Body of pancreas (tissue), 4 donors: ENCODE results near the gene MT1B. TPM values are rescaled to one million over a fixed set of nuclear protein-coding genes. Genes with fewer than 3 reads are reported as not detected.

Experiments used
- ATAC-seq: fragments of 150-250 bp; one replicate; pipeline ENCODE4 v1.9.1; 2016
- DNase-seq, 4 donors: peaks; one replicate each; pipeline ENCODE4 v3.0.0-alpha.2; 2019
- H3K27ac ChIP-seq, 4 donors: fragments of 200-600 bp; sonication (generic); 1 replicate in 3 of 4; 2 replicates in 1 of 4; pipeline versions ENCODE4 v1.5.1 to v1.6.1; 2016 to 2019; ENCODE audit warnings: mild to moderate bottlenecking in 1 of 4, mixed read lengths in 1 of 4, moderate library complexity in 1 of 4
- H3K27me3 ChIP-seq, 2 donors: fragments of 200-600 bp; sonication (generic); one replicate each; pipeline ENCODE4 v1.6.0; 2016; ENCODE audit warnings: mild to moderate bottlenecking in 1 of 2
- H3K36me3 ChIP-seq, 2 donors: fragments of 200-600 bp; sonication (generic); replicated peaks in 1 of 2; 2 replicates each; pipeline ENCODE4 v1.5.1; 2016; ENCODE audit warnings: low read depth in 2 of 2; ENCODE audit not compliant: insufficient read depth in 1 of 2
- H3K4me1 ChIP-seq: fragments of 200-600 bp; sonication (generic); one replicate; pipeline ENCODE4 v1.6.0; 2016
- H3K4me3 ChIP-seq, 2 donors: fragments of 200-600 bp; sonication (generic); 1 replicate in 1 of 2; 2 replicates in 1 of 2; pipeline ENCODE4 v1.5.1; 2016 to 2019
- H3K9me3 ChIP-seq, 3 donors: fragments of 200-600 bp; sonication (generic); 1 replicate in 2 of 3; 2 replicates in 1 of 3; pipeline ENCODE4 v1.5.1; 2016
- POLR2A ChIP-seq, 3 donors: fragments of 450-650 bp; IDR thresholded peaks; one replicate each; pipeline ENCODE4 v1.6.1; 2016; ENCODE audit warnings: antibody characterized with exemption in 3 of 3, mild to moderate bottlenecking in 2 of 3
- WGBS, 2 donors: methylation state at CpG; one replicate each; pipeline ENCODE4 v1.1.5; 2017; 5-methylcytosine and 5-hydroxymethylcytosine counted together
- intact Hi-C: fragments of 100-400 bp; cut with DNase I; formaldehyde crosslinking; loops from one replicate; pipeline ENCODE4 v1.15.1; 2023
- total RNA-seq, 2 donors: library from RNA; depleted of rRNA; stranded (reverse); fragments of >200 nt; gene quantifications; one replicate each; pipeline ENCODE4 v1.1.0, GENCODE V29; 2016
- TF ChIP-seq, protein P1 (sequence below), 7 experiments: fragments of 450-650 bp in 4 of 7; fragments of 200-600 bp in 3 of 7; sonication (generic) in 3 of 7; IDR thresholded peaks; one replicate each; pipeline ENCODE4 v1.5.1; 2016 to 2019; ENCODE audit warnings: antibody characterized with exemption in 7 of 7

MT1B gene
- total RNA-seq, 2 donors from 2014 or later = not detected

DNA sequence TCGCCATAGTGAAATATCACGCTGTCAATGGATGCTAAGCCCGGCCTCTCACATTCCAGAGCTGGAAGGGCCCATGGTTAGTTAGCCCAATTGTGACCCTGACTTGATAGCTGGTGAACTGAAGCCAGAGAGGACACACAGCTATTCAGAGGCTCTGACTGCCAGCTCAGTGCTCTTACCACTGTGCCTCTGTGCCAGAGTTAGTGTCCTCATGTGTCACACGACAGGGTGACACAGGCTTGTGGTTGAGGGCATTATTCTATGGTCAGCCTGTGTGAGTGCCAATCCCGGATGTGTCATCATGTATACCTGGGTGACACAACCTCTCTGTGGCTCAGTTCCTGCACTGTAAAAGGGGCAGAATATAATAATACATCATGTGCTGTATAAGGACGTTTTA is 28.1 kb downstream of the MT1B start:
- peak overlapping the region in 1 of 4 donors; percentile 41 for H3K27ac ChIP-seq
- H3K4me3 ChIP-seq = no peak overlapping the region
- ATAC-seq = no peak
- 77 to 85% methylated on average over 5 to 6 of the region's 6 CpGs for WGBS, 2 donors
- no peaks in the 10 kb centered on the region for H3K36me3 ChIP-seq
- DNase-seq = peak in 2 of 4 donors; percentile 5 to 8
- H3K4me1 ChIP-seq = peaks cover 61% of the 10 kb centered on the region
- H3K9me3 ChIP-seq = no peaks in the 10 kb centered on the region
- intact Hi-C loops = no loop called here
- no peaks in the 10 kb centered on the region for H3K27me3 ChIP-seq
- TF ChIP-seq, protein P1, sequence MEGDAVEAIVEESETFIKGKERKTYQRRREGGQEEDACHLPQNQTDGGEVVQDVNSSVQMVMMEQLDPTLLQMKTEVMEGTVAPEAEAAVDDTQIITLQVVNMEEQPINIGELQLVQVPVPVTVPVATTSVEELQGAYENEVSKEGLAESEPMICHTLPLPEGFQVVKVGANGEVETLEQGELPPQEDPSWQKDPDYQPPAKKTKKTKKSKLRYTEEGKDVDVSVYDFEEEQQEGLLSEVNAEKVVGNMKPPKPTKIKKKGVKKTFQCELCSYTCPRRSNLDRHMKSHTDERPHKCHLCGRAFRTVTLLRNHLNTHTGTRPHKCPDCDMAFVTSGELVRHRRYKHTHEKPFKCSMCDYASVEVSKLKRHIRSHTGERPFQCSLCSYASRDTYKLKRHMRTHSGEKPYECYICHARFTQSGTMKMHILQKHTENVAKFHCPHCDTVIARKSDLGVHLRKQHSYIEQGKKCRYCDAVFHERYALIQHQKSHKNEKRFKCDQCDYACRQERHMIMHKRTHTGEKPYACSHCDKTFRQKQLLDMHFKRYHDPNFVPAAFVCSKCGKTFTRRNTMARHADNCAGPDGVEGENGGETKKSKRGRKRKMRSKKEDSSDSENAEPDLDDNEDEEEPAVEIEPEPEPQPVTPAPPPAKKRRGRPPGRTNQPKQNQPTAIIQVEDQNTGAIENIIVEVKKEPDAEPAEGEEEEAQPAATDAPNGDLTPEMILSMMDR (IDR thresholded peaks at IDR 0.05) = no peak
- no peak for TF ChIP-seq POLR2A (IDR thresholded peaks at IDR 0.05)

DNA sequence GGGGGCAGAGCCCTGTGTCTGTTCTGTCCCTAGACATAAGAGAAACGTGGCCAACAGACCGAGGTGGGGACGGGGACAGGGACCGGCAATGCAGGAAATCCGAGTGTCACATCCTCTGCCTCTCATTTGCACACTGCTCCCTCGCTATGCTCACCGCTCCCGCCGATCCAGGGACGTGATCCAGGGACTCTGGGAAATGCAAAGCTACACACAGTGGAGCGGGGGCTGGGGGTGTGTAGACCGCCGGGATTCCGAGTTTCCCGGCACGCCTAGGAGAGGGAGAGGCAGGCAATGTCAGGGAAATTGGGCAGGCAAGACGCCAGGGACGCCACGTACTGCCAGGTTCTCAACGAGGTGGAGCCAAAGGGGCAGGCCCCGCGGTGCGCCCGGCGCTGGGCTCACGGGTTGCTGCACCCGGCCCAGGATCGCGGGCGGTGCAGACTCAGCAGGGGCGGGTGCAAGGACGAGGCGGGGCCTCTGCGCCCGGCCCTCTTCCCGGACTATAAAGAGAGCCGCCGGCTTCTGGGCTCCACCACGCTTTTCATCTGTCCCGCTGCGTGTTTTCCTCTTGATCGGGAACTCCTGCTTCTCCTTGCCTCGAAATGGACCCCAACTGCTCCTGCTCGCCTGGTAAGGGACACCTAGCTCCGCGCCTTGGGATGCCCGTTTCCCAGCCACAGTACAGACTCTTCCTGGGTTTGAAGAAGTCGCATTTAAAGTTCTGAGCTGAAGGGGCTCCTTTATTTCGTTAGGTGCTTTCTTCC is 30.4 kb downstream of the MT1B start, which contains the start of gene MT1X:
Gene MT1X (plus strand): TSS at position 532 of the 764 bp plus-strand sequence. CDS start 71 bp downstream, at position 603.
- Histone ChIP-seq H3K4me3 (peak within 1 kb of the TSS; percentile 60 to 64), H3K4me1 (peaks cover 72% of the 10 kb centered on the region), H3K36me3 (no peaks in the 10 kb centered on the region), H3K9me3 (no peaks in the 10 kb centered on the region), H3K27me3 (no peaks in the 10 kb centered on the region), H3K27ac (peak within 1 kb of the TSS; percentile 81 to 93 (median 88))
- peak; percentile 96 to 98 (median 98) for DNase-seq
- WGBS, 2 donors = 0 to 1% methylated on average over 16 to 49 of the region's 49 CpGs
- peak; percentile 93 for ATAC-seq
- TF ChIP-seq, protein P1 (IDR thresholded peaks at IDR 0.05) = peak in 1 of 7 experiments; percentile 6
- TF ChIP-seq POLR2A (IDR thresholded peaks at IDR 0.05) = peak; percentile 99 to 100 (median 100)
- intact Hi-C loops = no loop called here

DNA sequence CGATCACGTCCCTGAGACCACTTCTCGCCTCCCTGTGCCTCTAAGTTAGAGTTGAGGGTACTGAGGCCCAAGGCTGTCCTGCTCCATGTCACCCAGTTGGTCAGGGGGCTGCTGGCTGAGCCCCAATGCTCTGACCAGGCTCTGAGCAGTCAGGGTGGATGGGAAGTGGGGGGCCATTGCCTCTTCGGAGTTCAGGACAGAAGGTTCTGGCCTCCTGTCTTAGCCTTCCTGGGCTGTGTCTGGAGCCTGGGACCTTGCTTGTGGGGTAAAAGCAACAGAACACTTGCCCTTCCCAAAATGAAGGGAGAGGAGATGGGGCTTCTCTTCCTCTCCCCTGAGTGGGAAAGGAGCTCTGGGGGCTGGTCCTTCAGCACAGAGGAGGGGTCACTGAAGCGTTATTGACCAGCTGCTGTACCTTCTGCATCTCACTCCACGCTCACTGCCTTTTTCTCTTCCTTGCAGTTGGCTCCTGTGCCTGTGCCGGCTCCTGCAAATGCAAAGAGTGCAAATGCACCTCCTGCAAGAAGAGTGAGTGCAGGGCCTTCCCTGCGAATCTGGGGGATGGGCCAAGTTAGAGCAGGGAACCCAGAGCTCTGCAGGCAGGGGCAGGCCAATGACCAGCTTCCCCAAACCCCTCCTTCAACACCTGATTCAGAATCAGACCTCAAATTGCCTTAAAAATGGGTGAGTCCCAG is 31.2 kb downstream of the MT1B start:
- TF ChIP-seq, protein P1 (IDR thresholded peaks at IDR 0.05) = no peak
- no peak for TF ChIP-seq POLR2A (IDR thresholded peaks at IDR 0.05)
- intact Hi-C loops = no loop called here
- no peaks in the 10 kb centered on the region for H3K36me3 ChIP-seq
- H3K4me3 ChIP-seq = peak overlapping the region; percentile 60 to 64
- H3K27me3 ChIP-seq = no peaks in the 10 kb centered on the region
- ATAC-seq = no peak
- H3K27ac ChIP-seq = peak overlapping the region; percentile 65 to 93 (median 88)
- peak in 2 of 4 donors; percentile 35 to 41 for DNase-seq
- 3 to 7% methylated on average over 8 of the region's 8 CpGs for WGBS, 2 donors
- H3K4me1 ChIP-seq = peaks cover 65% of the 10 kb centered on the region
- no peaks in the 10 kb centered on the region for H3K9me3 ChIP-seq

DNA sequence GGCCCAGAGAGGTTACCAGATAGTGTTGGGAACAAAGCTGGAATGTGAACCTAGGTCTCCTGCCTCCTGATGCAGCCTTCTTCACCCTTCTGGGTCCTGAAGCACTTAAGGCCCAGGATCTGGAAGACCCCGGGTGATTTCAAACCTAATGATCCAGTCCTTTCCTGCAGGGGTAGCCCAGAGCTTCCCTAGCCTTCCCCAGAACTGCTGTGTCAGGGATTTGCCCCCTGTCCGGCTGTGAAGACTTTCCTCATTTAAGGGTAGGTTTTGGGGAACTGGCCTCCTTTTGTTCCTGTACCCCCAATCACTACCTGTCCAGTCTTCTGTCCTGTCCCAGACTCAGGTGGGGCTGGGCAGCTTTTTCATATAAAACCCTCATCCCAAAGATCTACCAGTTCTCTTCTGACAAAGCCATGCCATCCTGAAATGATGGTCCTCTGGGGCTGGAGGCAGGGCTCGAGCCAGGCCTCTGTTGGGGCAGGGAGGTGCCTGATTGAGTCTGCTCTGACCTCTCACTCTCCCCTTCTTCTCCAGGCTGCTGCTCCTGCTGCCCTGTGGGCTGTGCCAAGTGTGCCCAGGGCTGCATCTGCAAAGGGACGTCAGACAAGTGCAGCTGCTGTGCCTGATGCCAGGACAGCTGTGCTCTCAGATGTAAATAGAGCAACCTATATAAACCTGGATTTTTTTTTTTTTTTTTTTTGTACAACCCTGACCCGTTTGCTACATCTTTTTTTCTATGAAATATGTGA is 31.9 kb downstream of the MT1B start:
- Histone ChIP-seq H3K4me1 (peaks cover 63% of the 10 kb centered on the region), H3K9me3 (no peaks in the 10 kb centered on the region), H3K36me3 (no peaks in the 10 kb centered on the region), H3K27me3 (no peaks in the 10 kb centered on the region), H3K4me3 (peak overlapping the region; percentile 60 to 64), H3K27ac (peak overlapping the region; percentile 65 to 93 (median 88))
- WGBS, 2 donors = 15 to 25% methylated on average over 5 of the region's 5 CpGs
- no peak for ATAC-seq
- intact Hi-C loops = no loop called here
- peak; percentile 35 to 58 (median 48) for DNase-seq
- TF ChIP-seq, protein P1 (IDR thresholded peaks at IDR 0.05) = no peak
- TF ChIP-seq POLR2A (IDR thresholded peaks at IDR 0.05) = peak in 2 of 3 donors; percentile 17 to 45
